Transverse colon (tissue), 4 donors: ENCODE measurements around the gene LIPF. TPM values are rescaled to one million over a fixed set of nuclear protein-coding genes. Genes with fewer than 3 reads are reported as not detected.

Source experiments
- DNase-seq: peaks from one replicate; pipeline ENCODE4 v3.0.0-alpha.2; 2019
- H3K27ac ChIP-seq, 4 donors: fragments of 200-600 bp; sonication (generic); 2 replicates each; pipeline ENCODE4 v1.5.1; 2016 to 2018; ENCODE audit warnings: inconsistent platforms in 4 of 4
- H3K27me3 ChIP-seq: fragments of 200-600 bp; sonication (generic); 2 replicates; pipeline ENCODE4 v1.5.1; 2017; ENCODE audit warnings: inconsistent platforms
- H3K36me3 ChIP-seq, 4 donors: fragments of 200-600 bp; sonication (generic); 2 replicates each; pipeline ENCODE4 v1.5.1; 2017 to 2019; ENCODE audit warnings: inconsistent platforms in 4 of 4
- H3K4me1 ChIP-seq, 4 donors: fragments of 200-600 bp; sonication (generic); 2 replicates each; pipeline ENCODE4 v1.5.1; 2017 to 2020; ENCODE audit warnings: inconsistent platforms in 4 of 4
- H3K4me3 ChIP-seq, 4 donors: fragments of 200-600 bp; sonication (generic); 1 replicate in 1 of 4; 2 replicates in 3 of 4; pipeline versions ENCODE4 v1.5.1 to v1.6.1; 2017 to 2019; ENCODE audit warnings: inconsistent platforms in 4 of 4
- H3K9me3 ChIP-seq, 2 donors: fragments of 200-600 bp; sonication (generic); 2 replicates each; pipeline ENCODE4 v1.5.1; 2017 to 2019; ENCODE audit warnings: inconsistent platforms in 2 of 2
- CTCF ChIP-seq, 5 experiments: fragments of 200-600 bp in 3 of 5; fragments of 450-650 bp in 2 of 5; sonication (generic) in 3 of 5; IDR thresholded peaks; 1 replicate in 2 of 5; 2 replicates in 3 of 5; pipeline ENCODE4 v1.5.1; 2016 to 2017; ENCODE audit warnings: antibody characterized with exemption in 5 of 5, inconsistent platforms in 3 of 5, mild to moderate bottlenecking in 2 of 5, moderate library complexity in 1 of 5
- EP300 ChIP-seq: sonication (generic); formaldehyde crosslinking; IDR thresholded peaks from one replicate; pipeline ENCODE4 v1.6.1; 2017; ENCODE audit warnings: antibody characterized with exemption, low read depth
- POLR2A ChIP-seq: fragments of 450-650 bp; IDR thresholded peaks from one replicate; pipeline ENCODE4 v1.6.1; 2016; ENCODE audit warnings: antibody characterized with exemption, mild to moderate bottlenecking, moderate library complexity
- POLR2AphosphoS5 ChIP-seq, 3 donors: sonication (generic); formaldehyde crosslinking; IDR thresholded peaks; one replicate each; pipeline ENCODE4 v1.6.1; 2016; ENCODE audit warnings: antibody characterized with exemption in 3 of 3
- WGBS, 2 donors: methylation state at CpG; one replicate each; pipeline ENCODE4 v1.1.5; 2018; ENCODE audit warnings: low coverage in 1 of 2; 5-methylcytosine and 5-hydroxymethylcytosine counted together
- in situ Hi-C, 4 donors: fragments of 200-750 bp; cut with MboI; loops; one replicate each; pipeline versions ENCODE4 v1.15.0 to v1.15.1; 2017; ENCODE audit warnings: low sequenced_read_pairs in 3 of 4, low pct_ligation_motif_present in 1 of 4, low pct_unique_long_range_greater_than_20kb in 1 of 4
- intact Hi-C: fragments of 100-400 bp; cut with DNase I; formaldehyde crosslinking; loops from one replicate; pipeline ENCODE4 v1.15.1; 2023; ENCODE audit warnings: low total_unique reads
- total RNA-seq, 4 donors: library from RNA; depleted of rRNA; stranded (reverse); fragments of >200 nt; gene quantifications; one replicate each; pipeline ENCODE4 v1.1.0, GENCODE V29; 2016

The LIPF gene
- total RNA-seq, 4 donors from 2014 or later: not detected

- intact Hi-C loops (no loop called here), in situ Hi-C loops (no loop called here)
- no peaks in the 10 kb centered on the region for H3K4me1 ChIP-seq
- H3K4me3 ChIP-seq: no peak overlapping the region
- no peaks in the 10 kb centered on the region for H3K9me3 ChIP-seq
- H3K36me3 ChIP-seq: no peaks in the 10 kb centered on the region
- no peaks in the 10 kb centered on the region for H3K27me3 ChIP-seq
- no peak for DNase-seq
- no peak overlapping the region for H3K27ac ChIP-seq
- 4% methylated on average over 1 of the region's 1 CpG; no CpG with 5 or more reads in 1 of the 2 donors for WGBS, 2 donors
- no peak for TF ChIP-seq EP300
- TF ChIP-seq CTCF (IDR thresholded peaks at IDR 0.05): no peak
- no peak for TF ChIP-seq POLR2A
- no peak for TF ChIP-seq POLR2AphosphoS5 (IDR thresholded peaks at IDR 0.05)
Measured at GRCh38 chr10:88725798-88726197, 61.6 kb downstream of the LIPF start.

- Histone ChIP-seq H3K4me1 (no peaks in the 10 kb centered on the region), H3K4me3 (no peak overlapping the region), H3K27me3 (no peaks in the 10 kb centered on the region), H3K9me3 (no peaks in the 10 kb centered on the region), H3K27ac (no peak overlapping the region), H3K36me3 (no peaks in the 10 kb centered on the region)
- WGBS, 2 donors: 60 to 79% methylated on average over 1 to 30 of the region's 30 CpGs
- in situ Hi-C loops (no loop called here), intact Hi-C loops (no loop called here)
- no peak for TF ChIP-seq CTCF (IDR thresholded peaks at IDR 0.05)
- TF ChIP-seq EP300: no peak
- no peak for TF ChIP-seq POLR2A
- no peak for TF ChIP-seq POLR2AphosphoS5 (IDR thresholded peaks at IDR 0.05)
- DNase-seq: peak; percentile 11
Measured at GRCh38 chr10:88728107-88728763, 64.0 kb downstream of the LIPF start.

Other genes starting within 250 kb of the LIPF start
- gene RNLS, start 81.1 kb upstream of the LIPF start, total RNA-seq: 10 to 100 TPM in 3 of 4 donors, 1 to 10 TPM in 1; 2.4 to 78.2 (median 28.9) TPM
- gene LIPJ, start 77.7 kb upstream of the LIPF start, total RNA-seq: under 1 TPM in 1 of 4 donors, not detected in 3; 0.14 TPM
- not detected for gene LIPK, start 41.8 kb downstream of the LIPF start, total RNA-seq
- under 1 TPM in 1 of 4 donors, not detected in 3; 0.48 TPM for gene LIPN, start 95.6 kb downstream of the LIPF start, total RNA-seq
- not detected for gene LIPM, start 138.3 kb downstream of the LIPF start, total RNA-seq
- 10 to 100 TPM in 1 of 4 donors, 1 to 10 TPM in 2, not detected in 1; 3.0 to 12.2 (median 6.1) TPM for gene ANKRD22, start 187.4 kb downstream of the LIPF start, total RNA-seq
- 100 to 1,000 TPM in 3 of 4 donors, 10 to 100 TPM in 1; 74.8 to 176 (median 134) TPM for gene STAMBPL1, start 215.8 kb downstream of the LIPF start, total RNA-seq